ENCODE measurements around the gene PRL. TPM values are rescaled to one million over a fixed set of nuclear protein-coding genes. Genes with fewer than 3 reads are reported as not detected.

Gene PRL
- total RNA-seq, 2 donors from 2014 or later, result not detected

DNA sequence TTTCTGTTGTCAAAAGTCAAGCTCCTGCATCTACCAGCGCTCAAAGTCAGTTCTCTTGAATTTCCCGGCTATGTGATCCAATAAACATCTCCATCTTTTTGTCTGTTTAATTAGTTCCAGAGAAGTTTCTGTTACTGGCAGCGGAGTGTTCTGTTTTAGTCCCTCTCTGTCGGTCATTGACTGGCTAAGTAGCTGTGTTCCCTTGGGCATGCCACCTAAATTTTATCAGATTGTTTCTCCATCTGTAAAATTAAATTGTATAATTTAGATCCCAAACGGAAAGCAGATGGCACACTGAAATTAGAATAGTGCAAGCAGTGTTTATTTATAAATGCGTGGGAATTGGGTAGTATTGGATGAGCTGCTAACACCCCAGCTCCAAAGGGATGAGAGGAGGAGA, 29.7 kb upstream of the PRL start:
- DNase-seq (no peak), ATAC-seq (no peak)
- no peak overlapping the region for H3K27ac ChIP-seq
- 74 to 80% methylated on average over 6 of the region's 6 CpGs for WGBS, 2 donors
- intact Hi-C loops (cut with DNase I), result no loop called here
- H3K36me3 ChIP-seq (replicated peaks in 1 of 2; ENCODE audit: insufficient read depth in 1 of 2, low read depth in 2 of 2), result no peaks in the 10 kb centered on the region
- no peaks in the 10 kb centered on the region for H3K4me1 ChIP-seq
- TF ChIP-seq POLR2A (IDR thresholded peaks at IDR 0.05), result no peak
- TF ChIP-seq, protein P1, sequence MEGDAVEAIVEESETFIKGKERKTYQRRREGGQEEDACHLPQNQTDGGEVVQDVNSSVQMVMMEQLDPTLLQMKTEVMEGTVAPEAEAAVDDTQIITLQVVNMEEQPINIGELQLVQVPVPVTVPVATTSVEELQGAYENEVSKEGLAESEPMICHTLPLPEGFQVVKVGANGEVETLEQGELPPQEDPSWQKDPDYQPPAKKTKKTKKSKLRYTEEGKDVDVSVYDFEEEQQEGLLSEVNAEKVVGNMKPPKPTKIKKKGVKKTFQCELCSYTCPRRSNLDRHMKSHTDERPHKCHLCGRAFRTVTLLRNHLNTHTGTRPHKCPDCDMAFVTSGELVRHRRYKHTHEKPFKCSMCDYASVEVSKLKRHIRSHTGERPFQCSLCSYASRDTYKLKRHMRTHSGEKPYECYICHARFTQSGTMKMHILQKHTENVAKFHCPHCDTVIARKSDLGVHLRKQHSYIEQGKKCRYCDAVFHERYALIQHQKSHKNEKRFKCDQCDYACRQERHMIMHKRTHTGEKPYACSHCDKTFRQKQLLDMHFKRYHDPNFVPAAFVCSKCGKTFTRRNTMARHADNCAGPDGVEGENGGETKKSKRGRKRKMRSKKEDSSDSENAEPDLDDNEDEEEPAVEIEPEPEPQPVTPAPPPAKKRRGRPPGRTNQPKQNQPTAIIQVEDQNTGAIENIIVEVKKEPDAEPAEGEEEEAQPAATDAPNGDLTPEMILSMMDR (IDR thresholded peaks at IDR 0.05), result no peak
- H3K9me3 ChIP-seq, result no peaks in the 10 kb centered on the region
- H3K27me3 ChIP-seq, result no peaks in the 10 kb centered on the region
- H3K4me3 ChIP-seq, result no peak overlapping the region

DNA sequence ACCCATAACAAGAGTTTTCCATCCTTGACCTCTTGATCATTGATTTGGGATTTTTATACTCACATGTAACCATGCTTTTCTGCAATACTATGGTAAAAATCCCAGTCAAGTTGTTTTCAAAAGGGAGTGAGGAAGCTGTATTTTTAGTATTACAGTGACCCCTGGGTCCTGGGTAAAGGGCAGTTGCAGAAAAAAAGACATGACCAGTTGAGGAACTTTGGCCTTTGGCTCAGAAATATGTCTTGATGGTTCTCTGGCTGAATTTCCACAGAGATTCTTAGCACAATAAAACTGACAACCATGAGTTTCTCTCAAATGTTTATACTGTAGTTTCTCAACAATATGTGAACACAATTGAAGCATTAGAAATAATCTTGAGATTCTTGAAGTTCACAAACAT, 28.6 kb upstream of the PRL start:
- no peaks in the 10 kb centered on the region for H3K9me3 ChIP-seq
- H3K4me1 ChIP-seq, result no peaks in the 10 kb centered on the region
- intact Hi-C loops (cut with DNase I), result no loop called here
- ATAC-seq (no peak), DNase-seq (no peak)
- no peaks in the 10 kb centered on the region for H3K27me3 ChIP-seq
- no peak overlapping the region for H3K4me3 ChIP-seq
- H3K27ac ChIP-seq, result no peak overlapping the region
- TF ChIP-seq, protein P1 (IDR thresholded peaks at IDR 0.05), result no peak
- no peak for TF ChIP-seq POLR2A (IDR thresholded peaks at IDR 0.05)
- H3K36me3 ChIP-seq (replicated peaks in 1 of 2; ENCODE audit: insufficient read depth in 1 of 2, low read depth in 2 of 2), result no peaks in the 10 kb centered on the region

DNA sequence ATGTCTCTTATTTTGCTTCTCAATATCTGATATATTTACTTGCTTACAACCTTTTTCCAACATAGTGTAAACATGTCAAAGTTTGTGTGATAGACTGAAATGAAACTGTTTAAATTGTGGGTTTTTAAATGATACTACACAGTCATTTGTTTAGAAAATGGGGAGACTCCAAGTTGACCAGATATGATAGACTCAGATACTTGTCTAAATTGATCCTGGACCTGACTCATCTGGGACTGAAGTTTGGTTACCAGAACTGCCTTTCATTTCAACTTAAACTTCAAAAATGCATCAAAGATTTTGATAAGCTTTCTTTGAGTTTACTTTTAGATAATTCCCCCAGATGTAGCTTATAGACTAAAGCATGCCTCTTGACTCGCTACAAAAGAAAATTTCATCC, 27.0 kb upstream of the PRL start:
- Histone ChIP-seq H3K4me3 (no peak overlapping the region), H3K27me3 (no peaks in the 10 kb centered on the region), H3K4me1 (no peaks in the 10 kb centered on the region), H3K9me3 (no peaks in the 10 kb centered on the region), H3K27ac (no peak overlapping the region), H3K36me3 (replicated peaks in 1 of 2; ENCODE audit: insufficient read depth in 1 of 2, low read depth in 2 of 2) (no peaks in the 10 kb centered on the region)
- DNase-seq (no peak), ATAC-seq (no peak)
- intact Hi-C loops (cut with DNase I), result no loop called here
- WGBS, 2 donors, result 89 to 94% methylated on average over 1 of the region's 1 CpG
- no peak for TF ChIP-seq POLR2A (IDR thresholded peaks at IDR 0.05)
- TF ChIP-seq, protein P1 (IDR thresholded peaks at IDR 0.05), result no peak

DNA sequence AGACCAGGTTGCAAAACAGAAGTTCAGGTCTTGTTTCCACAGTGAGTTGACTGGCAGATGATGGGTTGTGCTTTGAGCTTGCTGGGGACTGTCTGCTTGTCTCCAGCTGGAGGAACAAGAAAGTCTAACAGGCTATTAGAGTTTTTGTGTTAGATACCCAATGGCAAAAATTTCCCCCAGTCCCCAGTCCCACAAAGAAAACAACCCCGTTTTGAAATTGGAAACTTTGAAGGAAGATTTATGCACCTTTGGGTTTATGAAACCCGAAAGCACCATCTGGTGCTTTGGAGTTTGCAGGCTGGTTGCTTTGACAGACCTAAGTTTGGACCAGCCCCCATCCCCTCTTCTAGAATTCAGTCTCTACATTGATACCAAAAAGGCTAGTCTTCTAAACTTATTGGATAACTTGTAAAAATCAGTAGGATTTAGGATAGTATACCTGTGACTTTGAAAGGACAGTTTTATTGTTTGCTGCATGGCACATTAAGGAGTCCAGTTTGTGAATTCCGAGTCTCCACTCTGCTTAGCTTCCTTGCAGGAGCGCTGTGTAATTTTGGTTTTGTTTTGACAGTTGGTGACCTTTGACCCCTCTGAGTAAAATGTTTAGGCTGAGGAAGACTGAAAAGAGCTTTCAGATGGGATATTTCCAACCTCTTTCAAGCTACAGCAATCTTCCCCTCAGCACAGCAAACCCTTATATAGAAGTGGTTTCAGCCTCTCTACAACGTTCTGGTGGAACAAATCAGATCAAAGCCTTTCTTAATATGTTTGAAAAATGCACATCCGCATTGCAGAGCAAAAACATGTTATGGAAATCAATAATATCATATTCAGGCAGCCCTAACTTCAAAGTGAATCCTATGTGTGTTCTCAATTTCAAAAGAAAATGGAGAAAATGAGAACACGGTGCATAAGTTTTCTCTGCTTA, 25.5 kb upstream of the PRL start:
- no peaks in the 10 kb centered on the region for H3K9me3 ChIP-seq
- no peak for DNase-seq
- no peaks in the 10 kb centered on the region for H3K4me1 ChIP-seq
- intact Hi-C loops (cut with DNase I), result no loop called here
- H3K36me3 ChIP-seq (replicated peaks in 1 of 2; ENCODE audit: insufficient read depth in 1 of 2, low read depth in 2 of 2), result no peaks in the 10 kb centered on the region
- H3K27me3 ChIP-seq, result no peaks in the 10 kb centered on the region
- WGBS, 2 donors, result 64 to 65% methylated on average over 7 of the region's 7 CpGs
- H3K27ac ChIP-seq, result no peak overlapping the region
- ATAC-seq, result no peak
- TF ChIP-seq POLR2A (IDR thresholded peaks at IDR 0.05), result no peak
- TF ChIP-seq, protein P1 (IDR thresholded peaks at IDR 0.05), result no peak
- H3K4me3 ChIP-seq, result no peak overlapping the region

DNA sequence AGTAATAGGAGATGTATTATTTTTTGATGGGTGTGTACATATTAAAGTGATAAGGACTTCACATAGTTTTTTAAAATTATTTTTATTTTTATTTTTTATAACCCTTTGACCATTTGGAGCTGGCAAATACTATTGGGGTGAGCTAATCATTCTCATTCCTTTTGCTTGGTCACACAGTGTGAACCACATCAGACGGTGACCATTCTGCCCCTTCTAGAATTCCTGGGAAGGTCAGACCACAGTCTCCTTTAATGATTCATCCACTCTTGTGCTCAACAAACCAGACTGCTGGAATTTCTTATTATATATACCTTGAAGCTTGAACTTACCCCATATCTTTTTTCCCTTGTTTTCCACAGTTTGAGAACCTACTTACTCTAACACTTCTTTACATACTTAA, 23.9 kb upstream of the PRL start:
- H3K4me3 ChIP-seq, result no peak overlapping the region
- H3K27ac ChIP-seq, result no peak overlapping the region
- TF ChIP-seq POLR2A (IDR thresholded peaks at IDR 0.05), result no peak
- TF ChIP-seq, protein P1 (IDR thresholded peaks at IDR 0.05), result no peak
- no peaks in the 10 kb centered on the region for H3K27me3 ChIP-seq
- H3K36me3 ChIP-seq (replicated peaks in 1 of 2; ENCODE audit: insufficient read depth in 1 of 2, low read depth in 2 of 2), result no peaks in the 10 kb centered on the region
- H3K4me1 ChIP-seq, result no peaks in the 10 kb centered on the region
- intact Hi-C loops (cut with DNase I), result no loop called here
- no peak for DNase-seq
- no peaks in the 10 kb centered on the region for H3K9me3 ChIP-seq
- ATAC-seq, result no peak
- 52 to 71% methylated on average over 1 of the region's 1 CpG for WGBS, 2 donors

Measured in body of pancreas (tissue), 4 donors.